Mucosa of rectum (tissue), 2 donors: Measurements from ENCODE around the gene ACVR2A.

ENCODE experiments used
- H3K27ac ChIP-seq, 2 donors: one replicate each; pipeline ENCODE4 v1.7.0; 2013; ENCODE audit warnings: inconsistent platforms in 2 of 2, low read depth in 2 of 2, low read length in 2 of 2
- H3K27me3 ChIP-seq, 2 donors: one replicate each; pipeline ENCODE4 v1.7.0; 2013; ENCODE audit warnings: low read length in 2 of 2; ENCODE audit not compliant: control insufficient read depth in 2 of 2, insufficient read depth in 2 of 2
- H3K36me3 ChIP-seq, 2 donors: one replicate each; pipeline ENCODE4 v1.7.0; 2013; ENCODE audit warnings: low read length in 2 of 2; ENCODE audit not compliant: control insufficient read depth in 2 of 2, insufficient read depth in 2 of 2
- H3K4me1 ChIP-seq, 2 donors: one replicate each; pipeline ENCODE4 v1.7.0; 2013; ENCODE audit warnings: low read length in 2 of 2, mild to moderate bottlenecking in 1 of 2; ENCODE audit not compliant: control insufficient read depth in 2 of 2, insufficient read depth in 2 of 2
- H3K4me3 ChIP-seq, 2 donors: one replicate each; pipeline ENCODE4 v1.7.0; 2013; ENCODE audit warnings: low read length in 2 of 2
- H3K9ac ChIP-seq, 2 donors: one replicate each; pipeline ENCODE4 v1.7.0; 2013; ENCODE audit warnings: low read length in 2 of 2, low read depth in 1 of 2, mild to moderate bottlenecking in 1 of 2
- H3K9me3 ChIP-seq, 2 donors: one replicate each; pipeline ENCODE4 v1.7.0; 2013; ENCODE audit warnings: low read length in 2 of 2; ENCODE audit not compliant: control insufficient read depth in 2 of 2
- donor health status: healthy.
- donor health status: Normal muscosa, but diverticular disease.

The ACVR2A gene

GRCh38 chr2:147844697-147845410 lies at the start of gene ACVR2A:
TSS of gene ACVR2A (plus strand) at chr2:147845029. CDS start at chr2:147845153, 124 bp downstream.
- peak within 1 kb of the TSS; percentile 76 to 90 for H3K9ac ChIP-seq
- no peaks in the 10 kb centered on the region for H3K27me3 ChIP-seq
- H3K27ac ChIP-seq, result peak within 1 kb of the TSS; percentile 90 to 95
- no peaks in the 10 kb centered on the region for H3K36me3 ChIP-seq
- H3K4me3 ChIP-seq, result peak within 1 kb of the TSS; percentile 84 to 90
- H3K4me1 ChIP-seq, result peaks cover 6 to 7% of the 10 kb centered on the region in 2 donors
- no peaks in the 10 kb centered on the region for H3K9me3 ChIP-seq

GRCh38 chr2:147800316-147800715 lies 44.5 kb upstream of the ACVR2A start:
- H3K9me3 ChIP-seq, result no peaks in the 10 kb centered on the region
- H3K9ac ChIP-seq, result no peak overlapping the region
- no peaks in the 10 kb centered on the region for H3K4me1 ChIP-seq
- no peak overlapping the region for H3K4me3 ChIP-seq
- H3K27ac ChIP-seq, result no peak overlapping the region
- H3K36me3 ChIP-seq, result no peaks in the 10 kb centered on the region
- no peaks in the 10 kb centered on the region for H3K27me3 ChIP-seq

- Histone ChIP-seq H3K27me3 (no peaks in the 10 kb centered on the region), H3K36me3 (no peaks in the 10 kb centered on the region), H3K9ac (no peak overlapping the region), H3K9me3 (no peaks in the 10 kb centered on the region), H3K4me3 (no peak overlapping the region), H3K27ac (no peak overlapping the region), H3K4me1 (peaks cover 6 to 8% of the 10 kb centered on the region in 2 donors)
Measured at GRCh38 chr2:147806846-147807245, 38.0 kb upstream of the ACVR2A start.

- Histone ChIP-seq H3K27ac (no peak overlapping the region), H3K4me3 (no peak overlapping the region), H3K36me3 (no peaks in the 10 kb centered on the region), H3K9me3 (no peaks in the 10 kb centered on the region), H3K4me1 (peaks cover 8 to 11% of the 10 kb centered on the region in 2 donors), H3K9ac (no peak overlapping the region), H3K27me3 (no peaks in the 10 kb centered on the region)
Measured at GRCh38 chr2:147808520-147808919, 36.3 kb upstream of the ACVR2A start.

GRCh38 chr2:147810883-147811765 lies 33.7 kb upstream of the ACVR2A start:
- Histone ChIP-seq H3K4me1 (peaks cover 8 to 11% of the 10 kb centered on the region in 2 donors), H3K36me3 (no peaks in the 10 kb centered on the region), H3K27me3 (no peaks in the 10 kb centered on the region), H3K27ac (peak overlapping the region; percentile 58 to 62), H3K9me3 (no peaks in the 10 kb centered on the region), H3K4me3 (no peak overlapping the region), H3K9ac (no peak overlapping the region)

- Histone ChIP-seq H3K9me3 (no peaks in the 10 kb centered on the region), H3K27me3 (no peaks in the 10 kb centered on the region), H3K27ac (no peak overlapping the region), H3K4me1 (no peaks in the 10 kb centered on the region), H3K36me3 (no peaks in the 10 kb centered on the region), H3K9ac (no peak overlapping the region), H3K4me3 (no peak overlapping the region)
Measured at GRCh38 chr2:147818741-147819140, 26.1 kb upstream of the ACVR2A start.

GRCh38 chr2:147824620-147825019 lies 20.2 kb upstream of the ACVR2A start:
- no peaks in the 10 kb centered on the region for H3K4me1 ChIP-seq

GRCh38 chr2:147826278-147827087 lies 18.3 kb upstream of the ACVR2A start:
- Histone ChIP-seq H3K27ac (no peak overlapping the region), H3K27me3 (no peaks in the 10 kb centered on the region), H3K4me3 (no peak overlapping the region), H3K36me3 (no peaks in the 10 kb centered on the region), H3K9me3 (no peaks in the 10 kb centered on the region), H3K9ac (no peak overlapping the region), H3K4me1 (no peaks in the 10 kb centered on the region)

More at GRCh38 chr2:147824620-147825019, 20.2 kb upstream of the ACVR2A start:
- H3K36me3 ChIP-seq, result no peaks in the 10 kb centered on the region
- H3K4me3 ChIP-seq, result no peak overlapping the region
- no peaks in the 10 kb centered on the region for H3K27me3 ChIP-seq
- no peak overlapping the region for H3K9ac ChIP-seq
- no peak overlapping the region for H3K27ac ChIP-seq
- H3K9me3 ChIP-seq, result no peaks in the 10 kb centered on the region

- Histone ChIP-seq H3K9me3 (no peaks in the 10 kb centered on the region), H3K27me3 (no peaks in the 10 kb centered on the region), H3K9ac (no peak overlapping the region), H3K4me1 (no peaks in the 10 kb centered on the region), H3K27ac (no peak overlapping the region), H3K36me3 (no peaks in the 10 kb centered on the region), H3K4me3 (no peak overlapping the region)
Measured at GRCh38 chr2:147827088-147827375, 17.8 kb upstream of the ACVR2A start.

GRCh38 chr2:147829106-147829505 lies 15.7 kb upstream of the ACVR2A start:
- Histone ChIP-seq H3K4me1 (no peaks in the 10 kb centered on the region), H3K9me3 (no peaks in the 10 kb centered on the region), H3K9ac (no peak overlapping the region), H3K36me3 (no peaks in the 10 kb centered on the region), H3K4me3 (no peak overlapping the region), H3K27ac (no peak overlapping the region), H3K27me3 (no peaks in the 10 kb centered on the region)
